Measurements from ENCODE around the gene PTPRG.

Gene PTPRG

DNA sequence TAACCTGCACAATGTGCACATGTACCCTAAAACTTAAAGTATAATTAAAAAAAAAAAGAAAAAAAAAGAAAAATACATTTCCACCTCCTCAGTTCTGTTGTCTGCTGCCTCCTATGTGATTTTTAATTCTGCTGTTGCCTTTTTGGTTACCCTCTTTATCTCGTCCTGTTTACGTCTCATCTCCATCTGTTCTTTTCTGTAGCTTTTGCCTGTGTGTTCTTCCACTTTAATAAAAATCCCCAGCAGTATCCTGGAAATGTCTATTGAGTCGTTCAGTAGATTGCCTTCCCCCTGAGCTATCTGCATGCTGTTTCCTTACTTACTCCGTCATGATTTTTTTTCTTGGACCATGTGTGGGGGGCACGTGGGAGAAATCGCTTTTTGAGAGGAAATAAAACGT is 509.5 kb downstream of the PTPRG start:
- DNase-seq (ENCODE audit: low read depth) = no peak

DNA sequence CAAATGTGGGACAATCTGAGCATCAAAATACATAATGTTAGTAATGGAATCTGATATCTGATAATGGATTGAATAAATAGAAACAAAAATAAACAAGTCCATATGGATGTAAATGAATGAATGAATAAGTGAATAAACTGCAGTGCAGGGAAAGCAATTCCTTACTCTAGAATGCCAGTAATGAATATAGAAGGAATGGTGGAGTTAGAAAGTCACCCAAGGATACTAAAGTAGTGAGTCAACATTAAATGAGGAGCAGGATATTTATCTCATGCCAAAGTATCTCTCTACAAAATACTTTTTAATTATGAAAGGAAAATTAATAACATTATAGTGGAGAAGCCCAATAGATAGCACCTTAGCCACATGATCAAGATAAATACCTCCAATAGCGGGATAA is 511.7 kb downstream of the PTPRG start:
- DNase-seq (ENCODE audit: low read depth) = no peak

DNA sequence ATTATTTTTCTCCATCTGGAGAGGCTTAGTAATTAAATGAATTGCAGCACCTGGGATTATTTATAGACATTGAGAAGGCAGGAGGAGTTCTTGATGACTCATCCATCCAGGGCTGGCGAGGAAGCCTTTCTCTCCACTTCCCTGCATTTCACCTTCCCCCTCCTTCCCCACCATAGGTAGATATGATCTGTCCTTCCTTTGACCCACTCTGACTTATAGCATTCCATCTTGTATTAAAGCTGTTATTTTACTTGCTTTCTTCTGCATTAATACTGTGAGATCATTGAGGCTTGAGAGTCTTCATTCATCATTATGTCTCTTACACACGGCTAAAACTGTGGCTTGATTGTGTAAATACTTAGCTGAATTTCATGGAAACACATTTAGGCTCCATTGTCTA is 523.2 kb downstream of the PTPRG start:
- DNase-seq (ENCODE audit: low read depth) = peak; percentile 9

DNA sequence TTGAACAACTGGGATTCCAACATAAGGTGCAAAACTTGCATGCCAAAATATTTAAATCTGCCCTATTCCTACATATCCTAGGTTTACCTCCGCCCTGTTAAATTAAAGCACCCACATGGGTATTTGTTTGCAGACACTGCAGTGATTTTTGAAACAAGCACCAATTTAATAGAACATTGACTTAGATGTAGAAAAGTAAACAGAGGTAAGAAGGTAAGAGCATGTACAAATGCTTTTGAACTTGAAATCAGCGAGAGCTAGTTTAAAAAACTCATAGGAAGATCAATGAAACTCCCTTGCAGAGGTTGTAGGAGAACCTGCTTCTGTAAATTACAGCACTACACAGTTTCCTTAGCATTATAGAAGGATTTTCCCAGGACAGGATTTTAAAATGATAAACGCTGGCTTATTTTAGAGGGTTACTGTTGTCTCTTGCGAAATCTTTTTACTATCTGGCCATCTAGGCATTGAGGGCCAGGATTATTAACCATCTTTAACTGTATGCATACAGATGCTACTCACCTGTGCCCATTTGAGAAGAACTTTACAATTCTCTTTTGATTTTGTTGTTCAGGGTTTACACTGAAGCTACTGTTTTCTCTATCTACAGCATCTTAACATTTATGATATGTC is 527.2 kb downstream of the PTPRG start:
- no peak for DNase-seq (ENCODE audit: low read depth)

- no peak for DNase-seq (ENCODE audit: low read depth)
Observed at GRCh38 chr3:62090066-62090465, 528.7 kb downstream of the PTPRG start.

DNA sequence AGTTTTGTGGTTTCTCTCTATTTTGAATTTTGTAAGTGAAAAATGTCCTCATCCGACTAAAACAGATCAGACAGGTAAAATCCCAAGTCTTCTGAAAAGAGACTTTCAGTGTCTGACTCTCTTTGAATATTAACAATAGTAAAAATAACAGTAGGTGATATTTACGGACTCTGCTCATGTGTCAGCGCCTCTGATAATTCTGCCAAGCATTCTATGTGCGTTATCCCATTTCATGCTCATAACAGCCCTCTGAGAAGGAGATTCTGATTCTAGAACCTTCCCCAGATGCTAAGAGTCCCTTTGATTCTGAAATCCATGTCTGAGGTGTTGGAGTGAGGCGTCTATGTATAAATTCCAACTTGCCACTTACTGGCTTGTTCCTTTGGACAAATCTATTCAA is 529.1 kb downstream of the PTPRG start:
- DNase-seq (ENCODE audit: low read depth) = no peak

DNA sequence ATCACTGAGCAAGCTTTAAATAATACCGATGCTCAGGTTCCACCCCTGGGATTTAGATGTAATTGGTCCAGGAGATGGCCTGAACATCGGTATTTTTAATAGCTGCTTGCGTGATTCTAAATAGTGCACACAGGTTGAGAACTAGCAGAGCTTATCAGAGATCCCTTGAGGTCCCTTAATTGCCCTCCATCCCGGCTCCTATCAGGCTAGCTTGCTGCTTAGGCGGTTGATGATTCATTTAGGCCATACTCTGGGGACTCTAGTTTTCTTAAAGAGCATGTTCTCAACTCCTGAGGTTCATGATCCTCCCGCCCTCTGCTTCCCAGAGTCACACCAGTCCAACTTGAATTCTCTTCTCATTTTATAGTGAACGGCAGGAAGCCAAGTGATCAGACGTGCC is 531.7 kb downstream of the PTPRG start:
- DNase-seq (ENCODE audit: low read depth) = no peak

- DNase-seq (ENCODE audit: low read depth) = no peak
Observed at GRCh38 chr3:62094461-62094860, 533.1 kb downstream of the PTPRG start.

DNA sequence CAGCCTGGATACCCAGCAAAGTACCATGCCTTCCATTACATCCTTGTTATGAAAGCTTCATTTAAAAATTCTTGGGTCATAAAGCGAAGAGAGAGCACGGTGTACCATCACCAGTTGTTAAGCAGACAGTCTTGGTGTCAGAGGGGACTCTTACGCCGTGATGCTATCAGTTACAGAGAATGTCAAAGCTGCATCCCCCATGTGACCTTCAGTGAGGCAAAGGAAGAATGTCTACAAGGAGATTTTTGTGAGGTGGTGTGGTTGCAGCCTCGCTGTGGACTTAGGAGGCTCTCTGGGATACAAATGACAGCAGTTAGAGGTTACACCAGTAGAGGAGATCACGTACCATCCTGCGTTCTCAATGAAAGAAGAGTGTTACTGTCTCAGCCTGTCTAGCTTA is 533.7 kb downstream of the PTPRG start:
- DNase-seq (ENCODE audit: low read depth) = no peak

DNA sequence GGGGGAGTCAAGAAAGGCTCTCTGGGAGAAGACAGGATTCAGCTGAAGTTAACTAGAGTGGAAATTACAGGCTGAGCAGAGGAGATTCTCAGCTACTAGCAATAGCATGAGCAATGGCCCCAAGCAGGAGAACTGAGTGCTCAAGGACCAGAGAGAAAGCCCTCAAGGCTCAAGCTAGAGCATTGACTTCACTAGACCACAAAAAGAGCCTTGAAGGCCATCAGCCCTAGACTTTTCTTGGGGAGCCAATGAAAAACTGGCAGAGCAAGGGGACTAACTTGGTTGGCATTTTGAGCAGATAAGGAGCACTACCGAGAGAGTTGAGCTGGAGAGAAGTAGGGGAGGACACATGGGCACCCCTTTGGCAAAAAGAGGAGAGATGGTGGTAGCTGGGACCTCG is 534.4 kb downstream of the PTPRG start:
- DNase-seq (ENCODE audit: low read depth) = no peak

GRCh38 chr3:62096521-62096920 is 535.1 kb downstream of the PTPRG start:
- DNase-seq (ENCODE audit: low read depth) = no peak

GRCh38 chr3:62097121-62097520 is 535.8 kb downstream of the PTPRG start:
- DNase-seq (ENCODE audit: low read depth) = no peak

DNA sequence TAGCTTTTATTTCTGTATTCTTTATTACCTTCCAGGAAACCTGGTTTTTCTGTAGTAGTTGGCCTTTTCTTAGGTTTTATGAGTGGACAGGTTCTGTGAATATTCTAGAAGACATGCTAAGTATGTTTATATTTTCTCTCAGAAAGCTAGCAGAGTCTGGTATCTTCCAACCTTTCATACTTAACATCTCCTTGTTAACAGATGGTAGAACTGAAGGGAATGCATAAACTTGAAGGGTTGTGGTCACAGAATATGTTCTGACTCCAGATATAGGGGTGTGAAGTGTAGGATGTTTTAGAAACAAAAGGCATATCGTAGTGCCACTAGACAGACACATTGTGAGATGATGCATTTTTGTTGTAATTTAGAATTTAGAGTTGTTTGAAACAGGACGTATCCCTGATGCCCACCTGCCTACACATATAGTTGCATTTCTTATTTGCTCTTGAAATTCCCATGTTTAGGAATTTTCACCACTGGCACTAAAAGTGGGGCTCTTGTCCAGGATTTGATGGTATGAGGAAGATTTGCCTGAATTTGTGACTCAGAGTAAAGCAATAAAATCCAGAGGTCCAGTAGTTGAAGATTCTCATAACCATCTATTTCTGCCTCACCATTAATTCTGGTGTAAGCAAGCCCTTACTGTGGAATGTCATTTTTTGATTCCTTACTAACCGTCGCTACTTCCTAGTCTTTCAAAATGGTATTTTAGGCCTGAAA is 537.4 kb downstream of the PTPRG start:
- no peak for DNase-seq (ENCODE audit: low read depth)

DNA sequence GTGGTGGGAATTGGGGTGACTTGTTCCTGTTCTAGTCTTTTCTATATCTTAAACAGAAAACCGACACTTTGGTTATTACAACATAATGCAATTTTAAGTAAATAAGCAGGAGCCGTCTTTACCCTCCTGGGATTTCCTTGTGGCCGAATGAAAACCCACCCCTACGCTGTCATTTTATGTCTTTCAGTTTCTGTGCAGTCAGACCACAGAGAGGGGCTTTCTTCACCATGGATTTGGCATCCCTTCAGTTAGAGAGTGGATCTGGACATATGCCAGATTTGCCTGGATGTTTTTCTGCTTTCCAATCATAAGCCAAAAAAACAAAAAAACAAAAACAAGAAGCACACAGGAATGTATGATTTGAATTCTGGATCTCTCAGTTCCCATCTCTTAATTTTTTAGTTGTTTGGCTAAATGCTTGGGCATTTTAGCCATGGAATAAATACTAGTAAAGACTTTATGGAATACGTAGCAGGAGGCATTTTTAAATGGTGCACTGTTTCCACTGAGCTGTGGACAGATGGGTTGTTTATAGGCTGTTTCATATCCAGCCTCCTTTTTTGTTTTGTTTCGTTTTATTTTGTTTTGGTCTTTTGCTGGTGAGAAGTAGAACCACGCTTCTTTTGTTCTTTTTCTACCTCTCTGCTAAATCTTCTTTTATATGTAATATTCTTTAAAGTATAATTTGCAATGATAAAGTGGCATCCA is 539.1 kb downstream of the PTPRG start:
- DNase-seq (ENCODE audit: low read depth) = no peak

GRCh38 chr3:62101488-62101887 is 540.1 kb downstream of the PTPRG start:
- no peak for DNase-seq (ENCODE audit: low read depth)

GRCh38 chr3:62103531-62103930 is 542.2 kb downstream of the PTPRG start:
- no peak for DNase-seq (ENCODE audit: low read depth)

DNA sequence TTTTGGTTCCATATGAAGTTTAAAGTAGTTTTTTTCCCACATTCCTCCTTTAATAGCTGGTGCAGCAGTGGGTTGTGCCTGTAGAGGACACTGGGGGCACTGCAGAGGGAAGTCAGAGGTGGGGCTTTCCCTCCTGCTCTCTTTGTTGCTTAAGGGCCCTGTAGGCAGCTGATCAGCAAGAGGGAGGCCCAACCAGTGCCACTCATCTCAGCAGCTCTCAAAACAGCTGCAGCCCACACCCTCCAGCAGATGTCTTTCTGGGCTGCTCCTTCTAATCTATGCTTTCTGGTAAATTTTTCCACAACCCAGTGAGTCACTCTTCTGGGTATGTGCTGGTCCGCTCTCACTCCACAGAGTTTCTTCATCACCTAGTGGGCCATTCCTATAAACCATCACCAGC is 548.2 kb downstream of the PTPRG start:
- DNase-seq (ENCODE audit: low read depth) = peak; percentile 94

DNA sequence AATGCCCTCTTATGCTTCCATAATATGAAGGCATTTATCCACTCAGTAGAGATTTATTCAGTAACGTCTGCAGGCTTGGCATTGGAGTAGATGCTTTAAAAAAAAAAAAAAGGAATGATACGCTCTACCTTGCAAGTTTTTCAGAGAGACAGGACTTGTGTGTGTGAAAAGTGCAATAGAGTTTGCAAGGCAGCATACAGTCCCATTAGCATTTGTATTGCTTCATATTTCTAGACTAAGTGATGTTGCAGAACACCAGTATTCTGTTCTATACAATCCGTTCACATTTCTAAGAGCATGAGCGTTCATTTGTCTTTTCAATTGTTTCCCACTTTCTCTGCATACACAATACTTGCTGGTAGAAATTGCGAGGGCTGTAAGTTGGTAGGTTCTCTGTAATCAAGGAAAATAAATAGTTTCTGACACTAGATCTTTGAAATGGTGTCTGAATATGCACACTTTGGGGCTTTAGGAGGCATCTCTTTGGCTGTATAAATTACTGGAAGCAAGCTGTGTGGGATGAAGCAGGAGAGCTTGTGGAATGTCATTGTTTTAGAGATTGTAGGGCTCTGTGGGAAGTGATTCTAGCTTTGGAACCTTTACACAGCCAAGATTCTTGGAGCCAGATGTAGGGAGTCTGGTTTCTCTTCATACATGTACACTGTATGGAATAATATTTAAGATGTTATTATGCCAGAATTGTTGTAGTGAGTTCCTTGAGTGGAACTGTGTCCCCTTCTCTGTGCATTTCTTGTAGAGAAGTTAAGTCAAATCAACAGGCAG is 549.3 kb downstream of the PTPRG start:
- no peak for DNase-seq (ENCODE audit: low read depth)

GRCh38 chr3:62113092-62113491 is 551.7 kb downstream of the PTPRG start:
- DNase-seq (ENCODE audit: low read depth) = no peak

DNA sequence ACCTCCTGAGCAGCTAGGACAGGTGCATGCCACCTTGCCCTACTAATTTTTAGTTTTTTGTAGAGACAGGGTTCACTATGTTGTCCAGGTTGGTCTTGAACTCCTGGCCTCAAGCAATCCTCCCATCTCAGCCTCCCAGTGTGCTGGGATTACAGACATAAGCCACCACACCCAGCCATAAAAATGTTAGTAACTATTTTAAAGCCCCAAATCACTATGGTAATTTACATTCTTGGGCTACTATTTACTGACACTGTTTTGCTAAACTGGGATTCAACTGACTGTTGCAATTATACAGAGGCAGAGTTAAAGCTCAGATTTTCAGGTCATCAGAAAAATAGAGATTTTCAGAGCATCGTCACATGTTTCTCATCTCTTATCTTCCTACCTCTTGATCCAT is 553.4 kb downstream of the PTPRG start:
- DNase-seq (ENCODE audit: low read depth) = no peak

- no peak for DNase-seq (ENCODE audit: low read depth)
Observed at GRCh38 chr3:62117903-62118548, 556.7 kb downstream of the PTPRG start.

DNA sequence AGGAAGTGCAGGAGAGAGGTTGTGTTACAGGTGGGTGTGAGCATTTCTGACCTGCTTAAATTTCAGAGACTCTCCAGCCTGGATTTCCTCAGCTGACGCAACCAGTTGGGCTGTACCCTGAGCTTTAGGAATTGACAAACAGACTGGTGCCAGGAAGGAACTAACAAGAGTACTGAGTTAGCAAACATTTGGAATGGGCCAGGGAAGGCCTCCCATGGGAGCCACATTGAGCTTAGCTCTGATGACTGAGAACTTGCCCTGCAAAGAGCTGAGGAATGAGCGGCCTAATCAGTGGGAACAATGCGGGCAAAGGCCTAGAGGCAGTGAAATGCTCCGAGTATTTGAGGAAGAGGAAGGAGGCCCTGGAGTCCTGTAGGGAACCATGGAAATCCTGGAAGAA is 557.8 kb downstream of the PTPRG start:
- no peak for DNase-seq (ENCODE audit: low read depth)
